ENCODE measurements around the gene MED12L. TPM values are rescaled to one million over a fixed set of nuclear protein-coding genes. Genes with fewer than 3 reads are reported as not detected.

Gene MED12L
- polyA plus RNA-seq, 1 donor from 2014 or later: 28.5 TPM

- H3K36me3 ChIP-seq (ENCODE audit: insufficient read depth, low read length): no peaks in the 10 kb centered on the region
- H3K4me3 ChIP-seq (ENCODE audit: low read length): no peak overlapping the region
- no peaks in the 10 kb centered on the region for H3K27me3 ChIP-seq (ENCODE audit: insufficient read depth, low read depth, low read length)
- H3K9ac ChIP-seq (ENCODE audit: low read length): no peak overlapping the region
- H3K9me2 ChIP-seq (ENCODE audit: insufficient read depth, low read length): no peaks in the 10 kb centered on the region
- H3K79me2 ChIP-seq (replicated peaks; ENCODE audit: insufficient read depth, low read length): no peaks in the 10 kb centered on the region
- no peaks in the 10 kb centered on the region for H4K20me1 ChIP-seq (ENCODE audit: insufficient read depth)
- no peak overlapping the region for H3K4me2 ChIP-seq (ENCODE audit: low read length)
- H3F3A ChIP-seq (ENCODE audit: insufficient read depth, low read length, poor library complexity, severe bottlenecking): no peaks in the 10 kb centered on the region
- no peak overlapping the region for H3K27ac ChIP-seq (ENCODE audit: low read length)
- TF ChIP-seq EZH2 (IDR thresholded peaks at IDR 0.05; ENCODE audit: borderline replicate concordance, insufficient read depth, low read length, poor library complexity, severe bottlenecking) (no peak), POLR2AphosphoS5 (IDR thresholded peaks at IDR 0.05) (no peak), MXI1 (conservative IDR thresholded peaks at IDR 0.05; ENCODE audit: poor library complexity, severe bottlenecking) (no peak), REST (IDR thresholded peaks at IDR 0.05; ENCODE audit: borderline replicate concordance) (no peak), SMC3 (conservative IDR thresholded peaks at IDR 0.05; ENCODE audit: poor library complexity) (no peak), CTCF (IDR thresholded peaks at IDR 0.05; ENCODE audit: poor library complexity, severe bottlenecking) (no peak), TAF1 (IDR thresholded peaks at IDR 0.05; ENCODE audit: low read depth) (no peak), RAD21 (conservative IDR thresholded peaks at IDR 0.05) (no peak)
- H2AFZ ChIP-seq (ENCODE audit: low read depth, low read length): no peak overlapping the region
- no peaks in the 10 kb centered on the region for H3K9me3 ChIP-seq (ENCODE audit: low read length)
These were observed 358.1 kb downstream of the MED12L start for GRCh38 chr3:151443583-151443982.

- no peak overlapping the region for H3K4me2 ChIP-seq (ENCODE audit: low read length)
- TF ChIP-seq EZH2 (IDR thresholded peaks at IDR 0.05; ENCODE audit: borderline replicate concordance, insufficient read depth, low read length, poor library complexity, severe bottlenecking) (no peak), CTCF (IDR thresholded peaks at IDR 0.05; ENCODE audit: poor library complexity, severe bottlenecking) (no peak), SMC3 (conservative IDR thresholded peaks at IDR 0.05; ENCODE audit: poor library complexity) (no peak), REST (IDR thresholded peaks at IDR 0.05; ENCODE audit: borderline replicate concordance) (no peak), TAF1 (IDR thresholded peaks at IDR 0.05; ENCODE audit: low read depth) (no peak), POLR2AphosphoS5 (IDR thresholded peaks at IDR 0.05) (no peak), MXI1 (conservative IDR thresholded peaks at IDR 0.05; ENCODE audit: poor library complexity, severe bottlenecking) (no peak), EP300 (conservative IDR thresholded peaks at IDR 0.05; ENCODE audit: poor library complexity, severe bottlenecking) (no peak), RAD21 (conservative IDR thresholded peaks at IDR 0.05) (no peak)
- H3K79me2 ChIP-seq (replicated peaks; ENCODE audit: insufficient read depth, low read length): no peaks in the 10 kb centered on the region
- H3K9me3 ChIP-seq (ENCODE audit: low read length): no peaks in the 10 kb centered on the region
- no peak overlapping the region for H3K27ac ChIP-seq (ENCODE audit: low read length)
- no peaks in the 10 kb centered on the region for H3K36me3 ChIP-seq (ENCODE audit: insufficient read depth, low read length)
- no peaks in the 10 kb centered on the region for H3K9me2 ChIP-seq (ENCODE audit: insufficient read depth, low read length)
- H3K9ac ChIP-seq (ENCODE audit: low read length): no peak overlapping the region
- no peak overlapping the region for H2AFZ ChIP-seq (ENCODE audit: low read depth, low read length)
- no peaks in the 10 kb centered on the region for H3F3A ChIP-seq (ENCODE audit: insufficient read depth, low read length, poor library complexity, severe bottlenecking)
- no peak overlapping the region for H3K4me3 ChIP-seq (ENCODE audit: low read length)
- H4K20me1 ChIP-seq (ENCODE audit: insufficient read depth): no peaks in the 10 kb centered on the region
- H3K27me3 ChIP-seq (ENCODE audit: insufficient read depth, low read depth, low read length): no peaks in the 10 kb centered on the region
These were observed 360.0 kb downstream of the MED12L start for GRCh38 chr3:151445273-151446001.
